8988T (cell line): ENCODE measurements around the gene SWT1.
"Not testable (repeated sequence)": the region's sequence is repeated elsewhere in the genome, so short reads cannot be mapped to it uniquely, and the experiment has no call there.

Experiments used
- DNase-seq: peaks from one replicate; pipeline ENCODE4 v3.0.0; 2011

SWT1 gene

DNA sequence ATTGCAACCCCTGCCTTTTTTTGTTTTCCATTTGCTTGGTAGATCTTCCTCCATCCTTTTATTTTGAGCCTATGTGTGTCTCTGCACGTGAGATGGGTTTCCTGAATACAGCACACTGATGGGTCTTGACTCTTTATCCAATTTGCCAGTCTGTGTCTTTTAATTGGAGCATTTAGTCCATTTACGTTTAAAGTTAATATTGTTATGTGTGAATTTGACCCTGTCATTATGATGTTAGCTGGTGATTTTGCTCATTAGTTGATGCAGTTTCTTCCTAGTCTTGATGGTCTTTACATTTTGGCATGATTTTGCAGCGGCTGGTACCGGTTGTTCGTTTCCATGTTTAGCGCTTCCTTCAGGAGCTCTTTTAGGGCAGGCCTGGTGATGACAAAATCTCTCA lies 98.6 kb downstream of the SWT1 start:
- not testable (repeated sequence) for DNase-seq

DNA sequence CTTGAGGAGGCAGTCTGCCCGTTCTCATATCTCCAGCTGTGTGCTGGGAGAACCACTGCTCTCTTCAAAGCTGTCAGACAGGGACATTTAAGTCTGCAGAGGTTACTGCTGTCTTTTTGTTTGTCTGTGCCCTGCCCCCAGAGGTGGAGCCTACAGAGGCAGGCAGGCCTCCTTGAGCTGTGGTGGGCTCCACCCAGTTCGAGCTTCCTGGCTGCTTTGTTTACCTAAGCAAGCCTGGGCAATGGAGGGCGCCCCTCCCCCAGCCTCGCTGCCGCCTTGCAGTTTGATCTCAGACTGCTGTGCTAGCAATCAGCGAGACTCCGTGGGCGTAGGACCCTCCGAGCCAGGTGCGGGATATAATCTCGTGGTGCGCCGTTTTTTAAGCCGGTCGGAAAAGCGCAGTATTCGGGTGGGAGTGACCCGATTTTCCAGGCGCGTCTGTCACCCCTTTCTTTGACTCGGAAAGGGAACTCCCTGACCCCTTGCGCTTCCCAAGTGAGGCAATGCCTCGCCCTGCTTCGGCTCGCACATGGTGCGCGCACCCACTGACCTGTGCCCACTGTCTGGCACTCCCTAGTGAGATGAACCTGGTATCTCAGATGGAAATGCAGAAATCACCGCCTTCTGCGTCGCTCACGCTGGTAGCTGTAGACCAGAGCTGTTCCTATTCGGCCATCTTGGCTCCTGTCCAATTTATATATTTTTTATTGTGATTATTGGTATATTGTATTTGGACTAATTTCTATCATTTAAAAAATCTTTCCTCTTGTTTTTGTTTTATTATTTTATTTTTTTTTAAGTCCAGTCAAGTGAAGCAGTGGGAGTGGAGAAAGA lies 100.4 kb downstream of the SWT1 start:
- DNase-seq, result not testable (repeated sequence)

DNA sequence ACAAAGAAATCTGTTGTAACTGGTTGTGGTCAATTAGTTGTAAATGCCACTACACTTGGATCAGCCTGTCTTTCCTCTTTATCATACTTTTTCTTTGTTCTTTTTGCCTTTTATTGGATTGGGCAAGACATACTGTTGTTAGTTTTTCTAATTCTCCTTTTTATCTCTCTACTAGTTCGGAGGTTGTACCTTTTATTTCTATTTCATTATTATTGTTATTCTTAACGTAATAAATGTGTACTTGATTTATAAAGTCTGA lies 100.9 kb downstream of the SWT1 start:
- DNase-seq, result no peak

DNA sequence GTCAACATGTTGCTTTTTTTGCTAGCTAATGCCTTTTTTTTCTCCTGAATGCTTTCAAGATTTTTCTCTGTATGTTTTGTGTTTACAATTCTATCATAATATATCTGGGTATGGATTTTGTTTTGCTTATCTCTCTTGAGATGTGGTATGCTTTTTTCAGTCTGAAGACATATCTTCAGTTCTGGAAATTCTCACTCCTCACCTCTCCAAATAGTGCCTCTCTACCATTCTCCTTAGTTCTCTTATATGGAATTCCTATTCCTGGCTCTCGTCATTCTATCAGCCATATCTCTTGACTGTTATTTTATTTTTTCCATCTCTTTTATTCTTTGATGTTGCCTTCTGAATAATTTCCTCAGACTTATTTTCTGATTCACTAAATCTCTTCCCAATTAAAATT lies 101.7 kb downstream of the SWT1 start:
- no peak for DNase-seq

DNA sequence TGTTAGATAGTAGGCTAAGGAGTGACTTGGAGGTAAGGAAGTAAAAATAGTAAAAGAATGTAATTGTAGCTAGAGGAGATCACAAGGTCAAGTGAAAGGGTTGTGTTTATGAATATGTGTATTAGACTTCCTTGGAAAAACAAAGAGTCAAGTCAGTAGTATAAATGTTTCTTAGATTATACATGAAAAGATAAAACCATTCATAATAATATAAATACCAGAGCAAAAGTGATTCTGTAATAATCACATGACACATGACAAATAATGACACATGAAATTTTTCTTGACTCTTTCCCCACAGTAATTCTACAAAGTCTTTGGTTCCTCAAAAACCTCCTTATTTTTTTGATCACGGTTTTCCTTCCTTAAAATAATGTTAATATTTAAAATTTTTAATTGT lies 103.6 kb downstream of the SWT1 start:
- DNase-seq, result no peak

DNA sequence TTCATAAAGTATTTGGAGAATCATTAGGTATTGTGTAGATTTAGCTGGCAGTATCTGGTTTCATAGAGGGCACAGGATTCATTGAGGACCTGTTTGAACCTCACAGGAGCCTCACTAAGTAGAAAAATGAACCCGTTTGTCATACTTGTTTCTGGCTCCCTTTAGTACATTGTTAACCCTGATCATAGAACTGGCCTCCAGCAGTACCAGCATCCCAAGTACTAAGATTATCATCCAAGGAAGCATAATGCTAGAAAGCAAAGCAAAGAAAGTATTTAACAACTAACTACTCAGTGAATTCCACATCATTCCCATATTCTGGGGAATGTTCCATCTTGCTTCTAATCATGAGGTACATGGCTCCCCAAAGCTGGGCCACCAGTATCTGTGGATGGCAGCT lies 105.2 kb downstream of the SWT1 start:
- no peak for DNase-seq

DNA sequence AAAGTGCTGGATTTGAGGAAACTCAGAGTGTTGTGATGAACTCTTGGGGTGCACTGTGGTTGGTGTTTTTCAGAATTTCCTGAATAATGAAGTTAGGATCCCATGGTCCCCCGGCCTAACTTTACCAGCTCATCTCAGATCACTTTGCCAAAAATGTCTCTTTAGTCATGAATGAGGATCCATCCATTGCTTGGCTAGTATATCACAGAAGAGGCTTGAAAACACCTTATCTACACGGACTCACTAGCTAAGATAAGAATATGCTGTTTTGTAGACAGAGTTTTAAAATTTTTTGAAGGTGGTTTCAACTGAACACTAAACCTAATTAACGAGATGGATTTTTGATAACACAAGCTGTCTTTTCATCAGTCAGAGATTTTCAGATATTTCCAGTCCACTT lies 106.3 kb downstream of the SWT1 start:
- no peak for DNase-seq

DNA sequence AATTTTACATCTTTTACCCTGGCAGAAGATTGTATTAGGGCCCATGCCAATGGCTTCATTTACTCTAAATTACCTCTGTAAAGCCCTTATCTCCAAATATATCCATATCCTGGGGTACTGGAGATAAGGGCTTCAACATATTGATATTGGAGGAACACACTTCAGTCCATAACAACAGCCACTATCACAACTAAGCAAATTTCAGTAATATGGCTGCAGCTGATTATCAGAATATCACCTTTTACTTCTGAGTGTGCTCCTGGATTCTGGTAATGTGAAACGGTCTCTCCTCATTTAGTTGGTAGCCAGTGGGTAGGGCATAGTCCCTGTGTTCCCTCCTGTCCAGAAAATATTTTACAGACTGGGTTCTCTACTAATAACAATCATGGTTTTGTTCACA lies 106.8 kb downstream of the SWT1 start:
- no peak for DNase-seq

DNA sequence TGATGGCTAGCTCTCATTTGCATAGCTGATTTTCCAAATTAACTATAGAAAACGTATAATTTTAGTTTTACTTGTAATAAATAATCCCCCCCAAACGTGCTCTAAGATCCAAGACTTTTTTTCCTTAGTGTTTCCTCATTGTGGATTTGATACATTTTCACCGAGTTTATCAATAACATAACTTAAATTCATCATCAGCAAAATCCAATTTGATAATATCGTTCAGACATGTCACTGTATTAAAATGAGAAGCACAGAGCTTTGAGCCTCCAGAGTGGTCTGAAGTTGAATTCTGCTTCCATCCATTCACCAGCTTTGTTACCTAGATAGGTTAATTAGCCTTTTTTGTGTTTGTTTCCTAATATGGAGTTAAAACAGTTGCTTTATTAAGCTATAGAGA lies 108.3 kb downstream of the SWT1 start:
- DNase-seq, result no peak

DNA sequence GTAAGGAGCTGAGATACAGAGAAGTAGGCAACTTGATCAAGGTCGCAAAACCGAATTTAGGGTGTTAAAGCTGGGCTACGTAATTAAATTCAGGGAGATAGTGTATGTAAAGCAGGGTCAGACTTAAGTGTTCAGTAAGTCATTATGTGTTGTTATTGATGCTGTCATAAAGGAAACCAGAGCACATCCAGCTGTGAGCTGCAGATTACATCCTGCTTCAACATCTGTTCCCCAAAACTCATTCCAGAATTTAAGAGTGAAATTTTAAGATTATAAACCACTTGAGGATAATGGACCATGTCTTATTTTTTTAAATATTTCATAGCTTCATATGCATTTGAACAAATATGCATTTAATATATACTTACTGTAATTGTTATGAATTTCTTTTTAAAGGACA lies 110.3 kb downstream of the SWT1 start:
- no peak for DNase-seq

DNA sequence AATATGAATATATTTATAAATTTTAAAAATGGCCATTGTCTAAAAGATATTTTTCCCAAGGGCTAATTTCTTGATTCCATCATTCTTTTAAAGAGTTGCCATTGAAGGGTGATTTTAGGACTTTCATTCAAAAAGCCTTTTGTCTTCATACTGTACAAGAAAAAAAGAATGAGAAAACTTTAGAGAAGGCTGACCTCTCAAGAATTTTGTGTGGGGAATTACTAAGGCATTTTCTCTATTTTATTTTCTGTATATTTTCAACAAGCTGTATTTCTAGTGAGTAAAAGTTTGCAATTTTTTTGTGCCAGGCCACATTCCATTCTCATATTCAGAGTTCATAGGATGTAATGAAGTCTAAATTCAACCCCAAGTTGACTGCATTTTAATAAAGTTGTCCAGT lies 110.7 kb downstream of the SWT1 start:
- no peak for DNase-seq

DNA sequence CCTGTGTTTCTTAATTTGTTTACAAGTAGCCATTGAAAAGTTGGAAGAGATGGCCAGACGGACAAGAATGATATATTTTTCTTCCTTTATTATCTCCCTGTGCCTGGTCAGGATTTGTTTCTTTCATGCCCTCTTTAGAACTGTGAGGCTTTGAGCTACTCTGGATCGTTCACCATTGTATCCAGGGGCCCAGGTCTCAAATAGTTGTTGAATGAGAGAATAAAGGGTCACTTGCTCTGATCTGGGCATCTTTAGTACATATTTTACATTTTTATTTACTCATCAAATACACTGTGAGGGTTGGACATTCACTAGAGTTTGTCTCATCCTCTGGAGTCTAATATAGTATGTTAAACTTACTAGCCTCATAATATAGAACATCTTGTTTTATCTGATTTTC lies 111.4 kb downstream of the SWT1 start:
- DNase-seq, result no peak

DNA sequence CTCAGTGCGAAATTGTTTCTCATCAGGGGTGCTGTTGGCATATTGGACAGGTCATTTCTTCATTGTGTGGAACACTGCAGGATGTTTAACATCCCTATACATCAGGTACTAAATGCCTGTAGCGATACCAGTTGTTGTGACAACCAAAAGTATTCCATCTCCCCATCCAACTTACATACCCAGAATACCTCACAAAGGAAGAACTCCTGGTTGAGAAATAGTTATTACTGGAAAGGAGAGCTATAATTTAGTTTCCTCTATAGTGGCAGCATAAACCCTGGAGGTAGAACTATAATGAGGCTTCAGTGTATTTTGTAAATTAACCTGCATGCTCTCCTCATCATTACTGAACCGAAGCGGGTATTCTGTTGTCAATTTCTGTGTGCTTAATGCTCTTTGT lies 115.0 kb downstream of the SWT1 start:
- no peak for DNase-seq

DNA sequence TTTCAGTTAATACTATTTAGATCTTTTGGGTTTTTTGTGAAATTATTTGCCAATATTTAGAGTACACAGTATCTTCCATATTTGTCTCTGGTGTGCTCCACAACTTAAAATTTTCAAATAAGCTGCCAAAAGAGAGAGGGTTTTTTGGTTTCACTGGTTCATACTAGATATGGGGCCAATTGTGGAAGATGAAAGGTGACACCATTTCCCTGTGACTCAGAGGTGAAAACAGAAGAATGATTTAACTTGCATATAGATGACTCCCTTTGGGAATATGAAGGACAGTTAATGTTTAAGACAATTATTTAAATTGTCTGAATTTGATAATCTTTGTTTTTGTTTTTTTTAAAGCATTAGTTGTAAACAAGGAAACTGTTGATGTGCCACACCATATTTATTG lies 122.6 kb downstream of the SWT1 start:
- no peak for DNase-seq

DNA sequence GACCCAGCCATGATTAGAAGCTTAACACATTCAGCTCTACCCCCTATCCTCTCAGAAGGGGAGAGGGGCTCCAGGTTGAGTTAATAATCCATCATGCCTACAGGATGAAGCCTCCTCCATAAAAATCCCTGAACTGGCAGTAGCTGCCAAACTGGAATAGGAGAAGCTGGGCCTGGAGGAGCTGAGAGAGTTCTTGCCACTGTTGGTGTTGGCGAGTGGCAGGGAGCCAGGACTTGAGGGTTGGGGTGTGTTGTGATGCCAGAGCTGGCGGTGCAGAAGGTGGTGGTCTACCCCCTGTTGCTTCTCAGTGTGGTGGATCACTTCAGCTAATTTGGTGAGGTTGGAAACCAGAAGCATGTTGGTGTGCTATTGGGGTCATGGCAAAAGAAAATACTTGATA lies 123.6 kb downstream of the SWT1 start:
- no peak for DNase-seq

DNA sequence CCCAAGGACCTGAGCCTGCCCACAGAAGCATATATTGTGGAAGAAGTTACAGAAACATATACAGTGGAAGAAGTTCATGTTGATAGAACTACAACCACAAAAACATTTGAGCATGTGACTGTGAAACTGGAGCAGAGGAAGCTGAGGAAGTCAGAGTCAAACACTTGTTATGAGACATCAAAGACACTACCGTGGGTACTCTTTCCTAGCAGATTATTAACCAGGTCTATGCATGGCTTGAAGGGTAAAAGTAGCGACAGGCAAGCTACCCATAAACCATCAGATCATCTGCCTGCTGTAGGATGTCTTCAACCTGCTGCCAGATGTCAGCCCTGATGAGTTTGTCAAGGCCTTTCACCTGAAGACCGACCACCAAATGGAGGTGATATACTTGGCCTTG lies 124.3 kb downstream of the SWT1 start:
- no peak for DNase-seq

DNA sequence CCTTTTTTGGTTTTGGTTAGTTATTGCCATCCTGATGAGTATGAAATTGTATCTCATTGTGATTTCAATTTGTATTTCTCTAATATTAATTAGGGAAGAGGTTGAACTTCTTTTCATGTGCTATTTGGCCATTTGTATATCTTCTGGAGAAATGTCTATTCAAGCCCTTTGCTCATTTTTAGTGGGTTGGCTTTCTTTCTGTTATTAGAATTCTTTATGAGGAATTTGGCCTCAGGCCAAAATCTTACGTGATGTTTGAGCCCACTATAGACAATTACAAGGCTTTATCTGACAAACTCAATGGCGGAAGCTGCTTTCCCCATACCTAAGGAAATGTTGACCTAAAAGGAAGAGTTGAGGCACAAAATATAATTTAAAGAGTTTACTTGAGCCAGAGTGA lies 127.1 kb downstream of the SWT1 start:
- DNase-seq, result no peak

DNA sequence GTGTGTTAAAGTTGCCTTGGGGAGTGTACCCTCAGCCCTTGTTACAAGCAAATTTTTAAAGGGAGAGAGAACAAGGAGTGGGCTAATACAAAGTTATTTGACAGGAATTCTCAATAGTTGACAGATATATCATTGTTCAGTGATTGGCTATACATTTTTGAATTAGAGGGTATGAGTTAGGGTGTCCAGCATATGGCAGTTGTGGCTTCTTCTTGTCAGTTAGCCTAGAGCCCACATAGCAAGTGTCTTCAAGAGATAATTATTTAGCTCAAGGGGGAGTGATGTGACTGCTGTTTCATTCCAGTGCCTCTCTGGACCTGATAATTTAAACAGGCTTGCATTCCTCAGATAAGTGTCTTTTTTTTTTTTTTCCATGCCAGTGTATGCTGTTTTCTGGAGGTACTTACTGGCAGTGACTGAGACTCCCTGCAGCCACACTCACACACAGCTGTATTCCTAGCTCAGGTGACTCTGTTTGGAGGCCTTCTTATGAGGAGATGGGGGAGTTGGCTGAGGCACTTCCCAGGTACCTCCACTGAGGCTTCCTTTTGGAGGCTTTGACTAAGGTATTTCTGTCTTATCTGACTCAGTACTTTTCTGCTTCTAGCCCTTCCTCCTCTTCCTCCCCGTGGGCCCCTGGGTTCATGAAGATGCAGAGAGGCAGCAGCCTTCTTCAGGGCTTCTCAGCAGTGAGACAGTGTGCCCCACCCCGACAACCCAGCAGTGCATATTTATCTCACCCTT lies 127.7 kb downstream of the SWT1 start:
- DNase-seq, result no peak

DNA sequence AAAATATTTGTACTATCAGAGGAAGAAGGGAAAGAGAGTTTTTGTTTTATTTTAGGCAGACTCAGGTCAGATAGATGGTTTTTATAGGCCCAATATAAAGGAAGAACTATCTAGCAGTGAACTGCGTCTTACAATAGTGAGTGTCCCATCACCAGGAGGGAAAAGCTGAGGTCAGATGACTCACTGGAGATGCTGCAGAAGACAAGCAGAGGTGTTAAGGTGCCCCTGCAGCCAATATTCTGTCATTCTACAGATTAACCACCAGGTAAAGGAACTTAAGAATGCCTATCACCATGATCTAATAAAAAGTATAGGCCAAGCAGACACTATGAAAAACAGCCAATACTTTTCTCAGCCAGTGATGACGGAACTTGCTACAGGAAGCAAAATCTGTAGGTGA lies 130.5 kb downstream of the SWT1 start:
- DNase-seq, result no peak

DNA sequence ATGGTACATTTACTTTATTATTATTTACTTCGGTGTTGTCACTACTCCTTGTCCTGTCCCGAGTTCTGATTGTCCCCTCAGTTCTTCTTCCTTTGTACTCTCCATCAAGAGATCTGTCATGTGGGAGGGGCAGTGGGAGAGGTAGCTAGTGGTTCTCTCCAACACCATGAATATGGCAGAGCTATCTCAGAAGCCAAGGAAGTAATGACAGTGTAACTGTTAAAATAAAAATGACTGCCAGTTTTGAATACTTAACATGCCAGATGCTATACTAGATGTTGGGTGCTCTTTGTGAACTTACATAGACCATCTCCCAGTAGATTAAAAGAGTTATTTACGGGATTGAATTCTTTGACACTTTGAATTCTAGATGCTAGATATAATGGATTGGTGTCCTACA lies 131.5 kb downstream of the SWT1 start:
- no peak for DNase-seq

DNA sequence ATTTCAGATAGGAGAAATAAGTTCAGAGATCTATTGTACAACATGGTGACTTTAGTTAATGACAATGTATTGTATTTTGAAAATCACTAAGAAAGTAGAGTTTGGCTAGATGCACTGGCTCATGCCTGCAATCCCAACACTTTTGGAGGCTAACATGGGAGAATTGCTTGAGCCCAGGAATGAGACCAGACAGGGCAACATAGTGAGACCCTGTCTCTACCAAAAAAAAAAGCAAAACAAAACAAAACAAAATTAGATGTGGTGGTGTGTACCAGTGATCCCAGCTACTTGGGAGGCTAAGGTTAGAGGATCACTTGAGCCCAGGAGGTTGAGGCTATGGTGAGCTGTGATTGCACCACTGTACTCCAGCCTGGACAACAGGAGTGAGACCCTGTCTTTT lies 132.9 kb downstream of the SWT1 start:
- no peak for DNase-seq

DNA sequence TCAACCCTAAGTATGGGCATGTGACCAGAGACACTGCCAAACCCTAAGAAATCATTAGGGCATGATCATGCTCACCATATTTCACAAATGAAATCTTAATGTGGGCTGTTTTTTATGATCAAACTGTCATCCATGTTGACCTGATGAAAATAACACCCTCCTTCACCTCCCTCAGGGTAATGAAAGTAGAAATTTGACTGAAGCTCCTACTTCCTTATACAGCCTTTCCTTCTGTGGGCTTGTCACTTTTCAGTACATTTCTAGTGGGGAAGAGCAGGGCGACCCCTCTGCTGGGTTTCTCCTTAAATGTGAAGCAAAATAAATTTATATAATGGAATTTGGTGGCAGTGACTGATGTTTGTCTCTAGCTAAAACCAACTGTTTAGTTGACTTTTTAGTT lies 134.2 kb downstream of the SWT1 start:
- no peak for DNase-seq

DNA sequence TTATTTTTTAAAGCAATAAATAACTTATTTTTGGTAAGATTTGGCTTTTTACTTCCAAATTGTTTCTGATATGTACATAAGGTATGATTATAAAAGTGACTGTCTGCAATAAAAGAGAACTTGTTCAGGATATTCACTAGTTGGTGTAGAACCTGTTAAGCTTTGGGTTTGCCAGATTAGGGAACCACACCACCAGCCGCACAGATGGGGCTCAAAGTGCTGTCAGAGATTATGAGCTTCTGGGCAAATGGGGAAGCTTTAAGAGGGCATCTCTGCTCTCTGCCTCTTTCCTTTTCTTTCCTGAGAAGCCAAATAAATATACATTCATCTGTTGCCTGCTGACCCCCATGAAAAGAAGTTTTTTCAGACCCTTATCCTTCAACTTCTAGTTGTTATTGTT lies 134.7 kb downstream of the SWT1 start:
- no peak for DNase-seq

DNA sequence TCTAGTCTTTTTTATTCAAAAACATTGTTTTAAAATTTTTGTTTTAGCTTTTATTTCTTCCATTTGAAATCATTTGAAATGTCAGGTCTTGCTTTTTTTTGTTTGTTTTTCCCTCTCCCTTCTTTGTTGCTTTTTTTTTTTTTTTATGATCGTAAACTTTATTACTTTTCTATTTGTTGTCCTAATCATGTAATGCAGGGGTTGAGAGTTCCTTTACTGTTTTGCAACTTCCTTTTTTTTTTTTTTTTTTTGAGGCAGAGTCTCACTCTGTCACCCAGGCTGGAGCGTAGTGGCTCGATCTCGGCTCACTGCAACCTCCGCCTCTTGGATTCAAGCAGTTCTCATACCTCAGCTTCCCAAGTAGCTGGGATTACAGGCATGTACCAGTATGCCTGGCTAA lies 135.3 kb downstream of the SWT1 start:
- DNase-seq, result no peak

DNA sequence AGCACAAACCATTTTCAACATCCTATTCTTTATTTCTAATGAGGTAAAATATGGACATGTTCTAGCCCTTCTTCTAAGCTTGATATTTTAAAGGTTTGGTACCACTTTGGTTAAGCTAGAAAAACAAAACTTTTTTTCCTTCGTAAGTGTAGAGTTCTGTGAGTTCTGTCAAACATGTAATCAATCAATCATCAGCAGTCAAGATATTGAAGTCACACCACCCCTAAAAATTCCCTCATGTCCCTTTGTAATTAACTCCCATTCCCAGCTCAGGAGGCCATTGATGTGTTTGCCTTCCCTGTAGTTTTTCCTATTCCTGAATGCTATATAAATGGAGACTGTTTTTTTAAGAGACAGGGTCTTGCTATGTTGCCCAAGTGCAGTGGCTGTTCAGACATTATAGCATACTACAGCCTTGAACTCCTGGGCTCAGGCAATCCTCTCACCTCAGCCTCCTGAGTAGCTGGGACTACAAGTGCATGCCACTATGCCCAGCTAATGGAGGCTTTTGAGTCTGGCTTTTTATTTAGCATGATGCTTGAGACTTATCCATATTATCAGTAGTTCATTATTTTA lies 137.1 kb downstream of the SWT1 start:
- DNase-seq, result no peak
